Lower leg skin (tissue), 4 donors: ENCODE data around the gene FAM174B. TPM values are rescaled to one million over a fixed set of nuclear protein-coding genes. Genes with fewer than 3 reads are reported as not detected.

ENCODE experiments used
- DNase-seq, 2 donors: peaks; one replicate each; pipeline ENCODE4 v3.0.0-alpha.2; 2019; ENCODE audit warnings: low spot score in 2 of 2
- H3K4me3 ChIP-seq: fragments of 200-600 bp; sonication (generic); 2 replicates; pipeline ENCODE4 v1.5.1; 2017; ENCODE audit warnings: mild to moderate bottlenecking, low read depth; ENCODE audit not compliant: poor library complexity, severe bottlenecking
- CTCF ChIP-seq, 3 donors: fragments of 450-650 bp; IDR thresholded peaks; one replicate each; pipeline ENCODE4 v1.5.1; 2016; ENCODE audit warnings: antibody characterized with exemption in 3 of 3, mild to moderate bottlenecking in 3 of 3, moderate library complexity in 2 of 3
- POLR2A ChIP-seq, 2 donors: fragments of 450-650 bp; IDR thresholded peaks; one replicate each; pipeline ENCODE4 v1.6.1; 2016 to 2017; ENCODE audit warnings: antibody characterized with exemption in 2 of 2, mild to moderate bottlenecking in 1 of 2, moderate library complexity in 1 of 2
- WGBS, 2 donors: methylation state at CpG; one replicate each; pipeline ENCODE4 v1.1.5; 2018; 5-methylcytosine and 5-hydroxymethylcytosine counted together
- intact Hi-C: fragments of 100-400 bp; cut with DNase I; formaldehyde crosslinking; loops from one replicate; pipeline ENCODE4 v1.15.0; 2023; ENCODE audit warnings: low total_unique reads
- total RNA-seq, 4 donors: library from RNA; depleted of rRNA; stranded (reverse); fragments of >200 nt; gene quantifications; one replicate each; pipeline ENCODE4 v1.1.0, GENCODE V29; 2016

The FAM174B gene
- total RNA-seq, 4 donors from 2014 or later, result 9.9 to 33.4 (median 18.3) TPM

GRCh38 chr15:92687195-92687602 lies 31.6 kb upstream of the FAM174B start:
- no peak overlapping the region for H3K4me3 ChIP-seq
- intact Hi-C loops, result no loop called here
- no peak for DNase-seq
- 77 to 84% methylated on average over 4 of the region's 4 CpGs for WGBS, 2 donors
- TF ChIP-seq POLR2A (IDR thresholded peaks at IDR 0.05), result no peak
- no peak for TF ChIP-seq CTCF (IDR thresholded peaks at IDR 0.05)

- intact Hi-C loops, result no loop called here
- WGBS, 2 donors, result 83 to 84% methylated on average over 6 of the region's 6 CpGs
- DNase-seq, result no peak
Observed at GRCh38 chr15:92683511-92683834, 27.9 kb upstream of the FAM174B start.

GRCh38 chr15:92682741-92683510 lies 27.4 kb upstream of the FAM174B start:
- DNase-seq, result no peak
- no peak overlapping the region for H3K4me3 ChIP-seq
- no peak for TF ChIP-seq CTCF (IDR thresholded peaks at IDR 0.05)
- no peak for TF ChIP-seq POLR2A (IDR thresholded peaks at IDR 0.05)
- WGBS, 2 donors, result 75 to 77% methylated on average over 7 of the region's 7 CpGs
- intact Hi-C loops, result no loop called here

More at GRCh38 chr15:92683511-92683834, 27.9 kb upstream of the FAM174B start:
- no peak overlapping the region for H3K4me3 ChIP-seq
- TF ChIP-seq POLR2A (IDR thresholded peaks at IDR 0.05) (no peak), CTCF (IDR thresholded peaks at IDR 0.05) (no peak)

- WGBS, 2 donors, result 31 to 41% methylated on average over 3 of the region's 3 CpGs
- TF ChIP-seq CTCF (IDR thresholded peaks at IDR 0.05) (no peak), POLR2A (IDR thresholded peaks at IDR 0.05) (no peak)
- no peak overlapping the region for H3K4me3 ChIP-seq
- peak in 1 of 2 donors; percentile 41 for DNase-seq
- intact Hi-C loops, result no loop called here
Observed at GRCh38 chr15:92681141-92681631, 25.6 kb upstream of the FAM174B start.

GRCh38 chr15:92677999-92678398 lies 22.4 kb upstream of the FAM174B start:
- H3K4me3 ChIP-seq, result no peak overlapping the region
- TF ChIP-seq CTCF (IDR thresholded peaks at IDR 0.05), result no peak
- no peak for TF ChIP-seq POLR2A (IDR thresholded peaks at IDR 0.05)
- DNase-seq, result peak in 1 of 2 donors; percentile 58
- WGBS, 2 donors, result 70 to 81% methylated on average over 4 of the region's 4 CpGs
- intact Hi-C loops, result no loop called here
